Esophagus muscularis mucosa (tissue), 4 donors: ENCODE measurements around the gene GPRIN3. TPM values are rescaled to one million over a fixed set of nuclear protein-coding genes. Genes with fewer than 3 reads are reported as not detected.

ENCODE experiments used
- DNase-seq: peaks from one replicate; pipeline ENCODE4 v3.0.0-alpha.2; 2017; ENCODE audit errors: extremely low spot score
- H3K27ac ChIP-seq, 4 donors: fragments of 200-600 bp; sonication (generic); replicated peaks in 1 of 4; 1 replicate in 3 of 4; 2 replicates in 1 of 4; pipeline ENCODE4 v1.5.1; 2016 to 2019; ENCODE audit warnings: mild to moderate bottlenecking in 1 of 4
- H3K27me3 ChIP-seq, 4 donors: fragments of 200-600 bp; sonication (generic); one replicate each; pipeline versions ENCODE4 v1.5.1 to v1.6.0; 2016 to 2019
- H3K36me3 ChIP-seq, 4 donors: fragments of 200-600 bp; sonication (generic); one replicate each; pipeline ENCODE4 v1.5.1; 2016 to 2019
- H3K4me1 ChIP-seq, 4 donors: fragments of 200-600 bp; sonication (generic); one replicate each; pipeline ENCODE4 v1.5.1; 2016 to 2019
- H3K4me3 ChIP-seq, 4 donors: fragments of 200-600 bp; sonication (generic); 1 replicate in 2 of 4; 2 replicates in 2 of 4; pipeline ENCODE4 v1.5.1; 2016 to 2019; ENCODE audit warnings: mild to moderate bottlenecking in 4 of 4, moderate library complexity in 1 of 4
- H3K9me3 ChIP-seq, 4 donors: fragments of 200-600 bp; sonication (generic); 1 replicate in 3 of 4; 2 replicates in 1 of 4; pipeline ENCODE4 v1.5.1; 2016 to 2019
- CTCF ChIP-seq, 3 experiments: fragments of 200-600 bp in 2 of 3; fragments of 450-650 bp in 1 of 3; sonication (generic) in 2 of 3; IDR thresholded peaks; one replicate each; pipeline ENCODE4 v1.5.1; 2017 to 2019; ENCODE audit warnings: antibody characterized with exemption in 3 of 3, mild to moderate bottlenecking in 2 of 3, moderate library complexity in 1 of 3
- EP300 ChIP-seq: sonication (generic); formaldehyde crosslinking; IDR thresholded peaks from one replicate; pipeline ENCODE4 v1.6.1; 2017; ENCODE audit warnings: antibody characterized with exemption
- POLR2A ChIP-seq: fragments of 450-650 bp; IDR thresholded peaks from one replicate; pipeline ENCODE4 v1.6.1; 2017; ENCODE audit warnings: antibody characterized with exemption, moderate library complexity, mild to moderate bottlenecking, low read depth
- POLR2AphosphoS5 ChIP-seq, 2 donors: sonication (generic); formaldehyde crosslinking; IDR thresholded peaks; one replicate each; pipeline ENCODE4 v1.6.1; 2017; ENCODE audit warnings: antibody characterized with exemption in 2 of 2
- WGBS: methylation state at CpG from one replicate; pipeline ENCODE4 v1.1.5; 2018; 5-methylcytosine and 5-hydroxymethylcytosine counted together
- intact Hi-C: fragments of 100-400 bp; cut with DNase I; formaldehyde crosslinking; loops from one replicate; pipeline ENCODE4 v1.15.1; 2023
- total RNA-seq, 4 donors: library from RNA; depleted of rRNA; stranded (reverse); fragments of >200 nt; gene quantifications; one replicate each; pipeline versions ENCODE4 v1.1.0 to v1.2.1, GENCODE V29; 2016

The GPRIN3 gene
- total RNA-seq, 4 donors from 2014 or later, result 2.5 to 3.6 (median 2.8) TPM

GRCh38 chr4:89308161-89308500 is 531 bp upstream of the GPRIN3 start:
- Histone ChIP-seq H3K4me1 (peaks cover 7 to 35% (median 21%) of the 10 kb centered on the region in 4 donors), H3K27ac (peak overlapping the region; percentile 55 to 71 (median 70)), H3K4me3 (peak overlapping the region; percentile 64 to 84 (median 76)), H3K27me3 (no peaks in the 10 kb centered on the region), H3K9me3 (no peaks in the 10 kb centered on the region), H3K36me3 (no peaks in the 10 kb centered on the region)
- TF ChIP-seq POLR2AphosphoS5 (IDR thresholded peaks at IDR 0.05), result no peak
- TF ChIP-seq POLR2A, result no peak
- no peak for TF ChIP-seq CTCF (IDR thresholded peaks at IDR 0.05)
- TF ChIP-seq EP300, result no peak
- 11% methylated on average over 6 of the region's 6 CpGs for WGBS
- no peak for DNase-seq
- intact Hi-C loops, result no loop called here

- H3K4me1 ChIP-seq, result peaks cover 7 to 35% (median 21%) of the 10 kb centered on the region in 4 donors
- intact Hi-C loops, result no loop called here
- H3K27me3 ChIP-seq, result no peaks in the 10 kb centered on the region
- no peak for TF ChIP-seq EP300
- TF ChIP-seq POLR2AphosphoS5 (IDR thresholded peaks at IDR 0.05), result no peak
- no peak for TF ChIP-seq CTCF (IDR thresholded peaks at IDR 0.05)
- TF ChIP-seq POLR2A, result no peak
- no peaks in the 10 kb centered on the region for H3K9me3 ChIP-seq
- no peak for DNase-seq
- H3K36me3 ChIP-seq, result no peaks in the 10 kb centered on the region
- peak overlapping the region; percentile 64 to 84 (median 76) for H3K4me3 ChIP-seq
- WGBS, result 20% methylated on average over 6 of the region's 6 CpGs
- H3K27ac ChIP-seq, result peak overlapping the region; percentile 55 to 71 (median 70)
Observed at GRCh38 chr4:89307178-89307445, 488 bp downstream of the GPRIN3 start.

GRCh38 chr4:89306486-89307177 is 968 bp downstream of the GPRIN3 start:
- no peaks in the 10 kb centered on the region for H3K36me3 ChIP-seq
- TF ChIP-seq POLR2AphosphoS5 (IDR thresholded peaks at IDR 0.05) (no peak), EP300 (no peak), CTCF (IDR thresholded peaks at IDR 0.05) (no peak)
- H3K4me1 ChIP-seq, result peaks cover 7 to 35% (median 21%) of the 10 kb centered on the region in 4 donors
- WGBS, result 62% methylated on average over 11 of the region's 11 CpGs
- peak overlapping the region in 3 of 4 donors; percentile 22 to 70 (median 70) for H3K27ac ChIP-seq
- no peaks in the 10 kb centered on the region for H3K9me3 ChIP-seq
- no peak for DNase-seq
- intact Hi-C loops, result no loop called here
- H3K4me3 ChIP-seq, result peak overlapping the region; percentile 64 to 84 (median 76)
- H3K27me3 ChIP-seq, result no peaks in the 10 kb centered on the region

GRCh38 chr4:89305712-89306437 is 1.7 kb downstream of the GPRIN3 start:
- Histone ChIP-seq H3K4me1 (peaks cover 7 to 35% (median 21%) of the 10 kb centered on the region in 4 donors), H3K4me3 (peak overlapping the region; percentile 64 to 84 (median 76)), H3K27ac (peak overlapping the region in 2 of 4 donors; percentile 22 to 70), H3K9me3 (no peaks in the 10 kb centered on the region), H3K36me3 (no peaks in the 10 kb centered on the region), H3K27me3 (no peaks in the 10 kb centered on the region)
- 65% methylated on average over 8 of the region's 8 CpGs for WGBS
- TF ChIP-seq POLR2AphosphoS5 (IDR thresholded peaks at IDR 0.05), result peak in 1 of 2 donors; percentile 9
- TF ChIP-seq CTCF (IDR thresholded peaks at IDR 0.05), result no peak
- intact Hi-C loops, result no loop called here
- no peak for DNase-seq
